GM18508 (cell line): ENCODE results near the gene OLFM3.

Experiments
- ATAC-seq: cut with Tn5 transposase; IDR thresholded peaks from one replicate; pipeline ENCODE4 v1.9.1; 2021; ENCODE audit warnings: moderate number of reproducible peaks; ENCODE audit not compliant: insufficient read depth, unreplicated experiment

OLFM3 gene

GRCh38 chr1:101854271-101854670, 142.5 kb downstream of the OLFM3 start:
- ATAC-seq = no peak

DNA sequence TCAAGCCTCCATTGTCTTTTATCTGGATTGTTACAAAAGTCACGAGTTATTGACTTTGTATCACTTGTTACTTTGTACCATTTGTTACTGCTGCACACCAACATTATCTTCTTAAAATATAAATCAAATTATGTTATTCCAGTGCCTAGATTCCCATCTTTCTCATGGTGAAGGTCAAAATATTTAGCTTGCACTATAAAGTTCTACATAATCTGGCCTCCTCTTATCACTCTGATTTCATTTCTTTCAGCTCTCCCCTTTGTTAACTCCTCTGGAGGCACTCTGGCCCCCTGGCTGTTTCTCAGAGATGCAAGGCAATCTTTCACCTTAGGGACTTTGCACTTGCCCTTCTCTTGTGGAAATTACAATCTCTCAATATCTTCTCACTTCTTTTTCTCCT, 143.8 kb downstream of the OLFM3 start:
- no peak for ATAC-seq

DNA sequence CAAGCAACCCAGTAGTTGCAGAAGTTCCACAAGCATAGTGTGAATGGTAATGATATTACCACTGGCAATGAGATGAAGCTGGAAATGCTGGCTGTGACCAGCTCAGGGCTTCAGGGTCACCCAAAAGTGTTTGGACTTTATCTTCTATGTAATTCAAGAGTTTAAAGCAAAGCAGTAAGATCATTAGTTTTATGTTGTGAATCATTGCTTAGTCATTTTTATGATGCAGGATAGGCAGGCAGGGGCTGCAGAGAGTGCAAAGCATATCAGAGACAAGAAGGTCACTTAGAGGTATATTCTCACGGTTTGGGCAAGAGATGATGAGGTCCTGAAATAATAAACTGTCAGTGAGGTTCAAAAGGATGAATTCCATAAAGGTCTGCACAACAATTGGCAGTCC, 147.4 kb downstream of the OLFM3 start:
- ATAC-seq = no peak

DNA sequence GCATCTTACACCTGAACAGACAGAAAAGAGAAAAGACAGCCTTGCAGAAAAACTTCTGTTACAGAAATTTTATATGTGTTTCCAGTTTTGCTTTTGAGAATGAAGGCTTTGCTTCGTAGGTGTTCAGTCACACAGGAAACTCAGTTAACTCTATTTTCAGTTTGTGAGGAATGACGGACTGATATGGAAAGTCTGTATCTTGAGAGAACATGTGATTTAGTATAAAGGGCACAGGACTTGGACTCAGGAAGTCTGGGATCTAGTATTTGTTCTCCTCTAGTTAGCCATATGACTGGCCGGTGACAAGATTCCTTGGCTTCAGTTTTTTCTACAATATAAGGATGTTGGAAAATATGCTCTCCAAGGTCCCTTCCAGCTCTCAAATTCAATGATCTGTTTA, 149.1 kb downstream of the OLFM3 start:
- ATAC-seq = no peak

- no peak for ATAC-seq
Observed at GRCh38 chr1:101846820-101847219, 149.9 kb downstream of the OLFM3 start.

DNA sequence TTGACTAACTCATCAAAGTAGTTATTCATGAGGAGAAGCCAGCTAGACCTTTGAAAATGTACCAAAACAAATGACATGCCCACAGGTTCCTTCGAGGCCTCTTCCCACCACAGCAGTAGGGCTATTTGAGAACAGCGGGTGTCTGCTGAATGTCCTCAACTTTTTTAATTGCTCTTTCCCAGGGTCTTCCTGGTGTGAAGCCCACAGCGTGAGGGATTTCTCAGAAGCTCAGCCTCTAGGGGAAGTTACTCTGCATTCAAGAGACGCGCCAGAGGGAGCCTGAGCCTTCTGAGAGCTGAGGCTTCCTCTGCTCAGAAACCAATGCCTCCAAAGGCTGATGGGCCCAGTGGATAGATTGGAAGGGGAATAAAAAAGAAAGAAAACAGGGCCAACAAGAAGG, 153.6 kb downstream of the OLFM3 start:
- ATAC-seq = no peak

DNA sequence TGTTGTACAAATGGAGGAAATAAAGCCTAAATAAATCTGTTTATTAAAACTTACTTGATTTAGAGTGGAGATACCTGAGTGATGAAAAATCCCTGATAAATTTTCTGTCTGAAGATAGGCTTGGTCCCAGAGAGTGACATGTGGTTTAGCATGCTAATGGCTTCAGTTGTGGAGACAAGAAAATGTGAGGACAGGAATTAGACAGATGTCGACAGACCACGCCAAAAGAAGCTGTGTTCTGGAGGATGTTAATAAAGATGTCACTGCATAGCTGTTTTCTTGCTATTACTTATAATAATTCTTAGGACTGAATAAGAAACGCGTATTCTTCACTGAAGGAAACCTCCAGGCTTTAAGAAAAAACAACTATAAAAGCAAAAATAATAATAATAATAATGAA, 154.9 kb downstream of the OLFM3 start:
- ATAC-seq = no peak

DNA sequence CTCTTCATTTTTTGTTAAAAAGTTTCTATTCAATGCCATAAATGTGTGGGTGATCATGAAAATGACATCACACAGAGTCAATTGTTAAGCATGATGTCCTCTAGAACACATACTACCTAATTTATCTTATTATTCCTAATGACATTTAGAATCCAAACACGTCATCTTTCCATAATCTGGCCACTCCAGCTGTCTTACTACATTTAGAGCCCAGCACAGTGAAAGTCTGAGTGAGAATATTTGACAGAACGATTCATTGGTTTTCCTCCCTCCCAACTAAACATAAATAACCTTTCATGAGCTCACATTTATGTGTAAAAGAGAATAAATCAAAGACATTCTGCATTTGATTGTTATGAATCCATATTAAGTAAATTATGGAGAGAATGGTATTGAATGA, 160.7 kb downstream of the OLFM3 start:
- no peak for ATAC-seq

DNA sequence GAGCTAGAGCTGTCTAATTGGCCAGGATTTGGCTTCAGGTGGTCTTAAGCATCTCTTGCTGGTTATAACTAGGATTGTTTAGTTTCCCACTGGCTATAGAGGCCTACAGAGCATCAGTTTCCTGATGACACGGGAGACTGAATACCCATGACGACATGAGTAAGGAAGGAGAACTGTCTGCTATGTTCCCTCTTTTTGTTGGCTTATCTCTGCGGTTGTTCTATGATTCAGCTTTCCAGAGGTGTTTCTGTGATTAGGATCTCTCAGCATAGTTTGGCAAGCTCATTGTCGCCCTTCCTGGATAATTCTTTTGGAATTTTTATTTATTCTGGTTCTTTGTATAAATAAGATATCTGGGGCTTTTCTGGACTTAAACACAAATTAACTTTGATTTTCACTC, 163.4 kb downstream of the OLFM3 start:
- no peak for ATAC-seq

- no peak for ATAC-seq
Observed at GRCh38 chr1:101826416-101826815, 170.3 kb downstream of the OLFM3 start.

DNA sequence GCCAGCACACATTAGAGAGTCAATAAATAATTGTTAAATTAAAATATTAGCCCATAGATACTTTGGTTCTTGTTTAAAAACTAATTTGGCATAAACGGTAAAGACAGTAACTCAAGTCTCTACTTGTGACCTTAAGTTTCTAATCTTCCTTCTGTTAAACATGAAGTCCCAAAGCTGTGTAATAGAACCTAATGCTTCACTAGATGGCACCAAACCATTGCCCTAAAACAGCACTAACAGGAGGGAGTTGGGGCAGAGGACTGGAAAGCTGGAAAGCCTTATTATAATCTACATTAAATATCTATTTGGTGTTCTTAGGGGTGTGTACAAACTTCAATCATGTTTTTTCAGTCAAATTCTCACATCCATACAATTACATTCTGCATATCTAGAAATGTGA, 176.7 kb downstream of the OLFM3 start:
- ATAC-seq = no peak

DNA sequence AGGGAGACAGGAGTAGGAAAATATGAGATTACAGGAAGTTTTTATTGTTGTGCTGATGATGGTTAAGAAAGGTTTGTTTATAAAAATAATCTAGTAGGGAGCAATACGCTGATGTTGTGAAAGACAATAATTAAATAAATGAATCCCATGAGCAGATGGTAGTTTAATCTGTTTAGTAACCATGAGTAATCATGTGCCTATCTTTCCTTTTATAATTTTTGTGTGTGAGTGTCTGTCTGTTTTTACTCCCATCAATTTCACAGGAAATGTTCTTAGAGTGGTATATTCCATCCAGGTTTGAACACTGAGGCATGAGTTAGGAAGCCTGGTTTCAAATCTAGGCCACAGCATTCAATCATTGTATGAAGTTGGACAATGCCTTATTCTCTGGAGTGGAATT, 180.5 kb downstream of the OLFM3 start:
- ATAC-seq = no peak

DNA sequence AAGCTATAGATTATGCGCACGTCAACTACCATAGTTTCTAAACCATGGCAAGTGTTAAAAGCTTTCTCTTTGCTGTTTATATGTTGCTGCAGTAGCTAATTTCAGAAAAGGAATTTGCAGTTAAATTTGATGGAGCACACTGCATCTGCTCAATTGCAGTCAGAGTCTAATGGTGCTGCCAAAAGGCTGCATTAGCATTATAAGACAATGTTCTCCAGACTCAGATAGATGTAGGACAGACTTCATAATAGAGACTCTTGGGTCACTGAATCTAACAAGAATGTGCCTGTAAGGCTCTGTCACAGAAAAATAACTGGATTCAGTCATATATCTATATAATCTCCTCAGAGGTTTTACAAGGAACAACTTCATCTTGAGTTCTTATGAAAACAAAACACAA, 198.3 kb downstream of the OLFM3 start:
- ATAC-seq = no peak

DNA sequence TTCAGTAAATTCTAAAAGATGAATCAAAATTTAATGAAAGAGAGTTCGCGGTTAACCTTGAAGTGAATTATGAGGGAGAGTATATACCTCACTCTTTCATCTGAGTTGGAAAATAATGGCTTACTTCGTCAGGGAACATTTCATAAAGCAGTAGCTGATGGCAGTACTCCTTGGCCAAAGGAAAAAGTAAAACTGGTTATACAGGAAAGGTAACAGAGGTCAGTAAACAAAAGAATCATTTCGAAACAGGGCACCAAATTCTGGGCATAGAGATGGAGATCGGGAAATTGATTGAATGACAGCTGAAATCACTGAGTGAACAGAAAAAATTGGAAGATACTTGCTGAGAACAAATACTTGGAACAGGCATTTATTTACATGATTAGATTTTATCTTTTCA, 199.0 kb downstream of the OLFM3 start:
- ATAC-seq = no peak

GRCh38 chr1:101781201-101781831, 215.4 kb downstream of the OLFM3 start:
- ATAC-seq = no peak

DNA sequence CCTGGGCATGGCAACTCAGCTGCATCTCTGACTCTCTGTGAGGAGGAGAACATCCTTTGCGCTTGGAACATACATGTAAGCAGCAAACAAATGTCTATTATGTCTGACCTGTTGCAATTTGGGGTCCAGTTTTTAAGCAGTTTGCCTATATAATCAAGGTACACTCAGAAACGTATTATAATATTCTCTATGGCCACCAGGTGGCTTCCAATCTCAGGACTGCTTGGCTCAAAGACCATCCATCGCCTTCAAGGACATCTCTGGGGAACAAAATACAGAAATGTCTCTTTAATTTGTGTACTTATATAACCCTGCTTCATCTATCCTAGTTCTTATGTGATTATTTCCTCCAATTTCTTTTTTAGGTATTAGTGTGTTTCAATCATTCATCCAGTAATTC, 227.2 kb downstream of the OLFM3 start:
- ATAC-seq = no peak

DNA sequence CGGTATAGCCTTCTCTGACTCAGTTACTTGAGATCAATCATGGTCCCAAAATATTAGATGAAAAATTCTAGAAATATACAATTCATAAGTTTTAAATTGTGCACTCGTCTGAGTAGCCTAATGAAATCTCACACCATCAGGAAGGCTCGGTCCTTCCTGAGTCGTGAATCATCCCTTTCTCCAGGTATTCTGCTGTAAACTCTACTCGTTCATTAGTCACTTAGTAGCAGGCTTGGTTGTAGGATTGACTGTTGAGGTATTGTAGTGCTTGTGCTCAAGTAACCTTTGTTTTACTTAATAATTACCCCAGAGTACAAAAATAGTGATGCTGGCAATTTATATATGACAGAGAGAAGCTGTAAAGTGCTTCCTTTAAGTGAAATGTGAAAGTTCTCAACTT, 238.7 kb downstream of the OLFM3 start:
- ATAC-seq = no peak

GRCh38 chr1:101756411-101756810, 240.3 kb downstream of the OLFM3 start:
- no peak for ATAC-seq
